Activated effector memory CD4-positive, alpha-beta T cell treated with anti-CD3 and anti-CD28 coated beads, Interleukin-2, amount 50 U/mL, for 16 hours (primary cell): ENCODE data around the gene CARNS1.

Source experiments
- DNase-seq: peaks from one replicate; pipeline ENCODE4 v3.0.0-alpha.2; 2020

The CARNS1 gene

DNA sequence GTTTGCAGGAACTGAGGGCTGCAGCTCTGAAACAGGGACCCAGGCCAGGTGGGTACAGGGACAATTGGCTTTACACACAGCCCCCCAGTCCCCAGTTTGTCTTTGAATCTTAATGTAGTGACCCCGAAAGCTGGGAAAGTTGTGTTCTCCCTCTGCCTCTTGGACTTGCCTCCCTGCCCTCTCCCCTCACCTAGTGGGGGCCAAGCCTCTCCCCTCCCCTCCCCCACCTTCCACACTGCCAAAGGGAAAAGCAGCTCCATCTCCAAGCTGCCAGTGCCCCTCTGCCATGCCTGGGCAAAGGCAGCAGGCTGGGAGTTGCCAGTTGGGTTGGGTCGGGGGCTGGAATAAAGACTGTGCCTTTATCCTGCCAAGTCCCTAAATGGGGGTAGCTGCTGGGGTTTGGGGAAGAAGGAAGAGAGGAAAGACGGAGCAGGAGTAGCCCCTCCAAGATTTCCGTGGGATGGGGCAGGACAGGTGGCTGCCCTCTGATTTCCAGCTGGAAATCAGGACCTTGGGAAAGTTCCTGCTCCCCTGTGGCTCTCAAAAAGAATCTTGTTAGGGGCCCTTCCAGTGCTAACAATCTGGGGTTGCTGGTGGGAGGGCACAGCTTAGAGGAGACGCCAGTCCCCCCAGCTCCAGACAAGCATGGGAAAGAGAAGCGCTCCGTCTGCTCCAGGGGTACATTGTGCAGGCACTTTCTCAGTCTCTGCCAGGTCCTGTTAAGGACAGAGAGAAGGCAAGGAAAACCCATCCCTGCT lies 39.2 kb upstream of the CARNS1 start:
- DNase-seq: no peak

DNA sequence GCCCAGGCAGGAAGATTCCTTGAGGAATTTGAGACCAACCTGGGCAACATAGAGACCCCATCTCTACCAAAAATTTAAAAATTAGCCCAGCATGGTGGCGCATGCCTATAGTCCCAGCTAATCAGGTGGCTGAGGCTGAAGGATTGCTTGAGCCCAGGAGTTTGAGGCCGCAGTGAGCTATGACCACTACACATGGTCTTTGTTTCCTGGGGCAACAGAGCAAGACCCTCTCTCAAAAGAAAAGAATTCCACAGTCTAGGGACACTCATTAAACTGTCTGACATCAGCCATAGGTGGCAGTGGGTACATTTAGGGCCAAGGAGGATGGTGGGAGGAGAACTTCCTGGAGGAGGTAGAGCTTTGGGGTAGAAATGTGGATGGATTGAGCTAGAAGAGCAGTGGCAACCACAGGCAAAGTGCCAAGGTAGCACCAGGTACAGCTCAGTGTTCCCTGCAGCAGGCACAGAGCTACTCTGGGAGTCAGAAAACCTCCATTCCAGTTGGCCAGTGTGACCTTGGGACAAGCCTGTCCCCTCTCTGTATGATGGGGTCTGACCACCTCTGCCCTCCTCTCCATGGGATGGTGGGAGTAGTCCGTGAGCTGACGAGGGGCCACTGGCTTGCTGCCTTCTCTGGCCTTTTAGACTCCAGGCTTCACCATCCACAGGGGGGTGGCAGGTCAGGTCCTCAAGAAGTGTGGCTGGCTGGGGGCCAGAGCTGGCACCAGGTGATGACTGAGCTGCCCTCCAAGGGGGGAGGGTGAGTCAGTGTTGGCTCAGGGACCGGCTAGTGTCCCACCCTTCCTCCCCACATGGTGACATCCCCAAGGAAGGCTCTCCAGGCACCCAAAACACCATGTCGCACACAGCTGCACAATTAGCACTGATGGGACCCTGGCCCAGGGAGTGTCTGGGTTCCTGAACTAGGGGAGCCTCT lies 38.3 kb upstream of the CARNS1 start:
- DNase-seq: no peak

DNA sequence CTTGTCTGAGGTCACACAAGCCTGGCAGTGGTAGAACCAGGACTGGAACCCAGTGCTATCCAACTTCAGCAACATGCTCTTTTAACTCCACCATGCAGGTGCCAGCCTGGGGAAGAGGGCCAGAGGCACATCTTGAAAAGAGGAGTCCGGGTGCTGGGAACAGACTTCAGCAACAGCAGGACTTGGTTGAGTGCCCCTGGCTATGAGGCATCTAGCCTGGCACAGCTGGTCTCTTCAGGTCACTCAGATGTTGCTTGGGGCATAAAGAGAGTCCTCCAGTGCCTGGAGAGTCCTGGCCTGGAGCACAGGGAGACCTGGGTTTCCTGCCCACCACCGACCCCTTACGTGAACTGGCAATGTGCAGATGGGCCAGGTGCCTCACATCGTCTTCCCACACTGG lies 36.9 kb upstream of the CARNS1 start:
- no peak for DNase-seq

DNA sequence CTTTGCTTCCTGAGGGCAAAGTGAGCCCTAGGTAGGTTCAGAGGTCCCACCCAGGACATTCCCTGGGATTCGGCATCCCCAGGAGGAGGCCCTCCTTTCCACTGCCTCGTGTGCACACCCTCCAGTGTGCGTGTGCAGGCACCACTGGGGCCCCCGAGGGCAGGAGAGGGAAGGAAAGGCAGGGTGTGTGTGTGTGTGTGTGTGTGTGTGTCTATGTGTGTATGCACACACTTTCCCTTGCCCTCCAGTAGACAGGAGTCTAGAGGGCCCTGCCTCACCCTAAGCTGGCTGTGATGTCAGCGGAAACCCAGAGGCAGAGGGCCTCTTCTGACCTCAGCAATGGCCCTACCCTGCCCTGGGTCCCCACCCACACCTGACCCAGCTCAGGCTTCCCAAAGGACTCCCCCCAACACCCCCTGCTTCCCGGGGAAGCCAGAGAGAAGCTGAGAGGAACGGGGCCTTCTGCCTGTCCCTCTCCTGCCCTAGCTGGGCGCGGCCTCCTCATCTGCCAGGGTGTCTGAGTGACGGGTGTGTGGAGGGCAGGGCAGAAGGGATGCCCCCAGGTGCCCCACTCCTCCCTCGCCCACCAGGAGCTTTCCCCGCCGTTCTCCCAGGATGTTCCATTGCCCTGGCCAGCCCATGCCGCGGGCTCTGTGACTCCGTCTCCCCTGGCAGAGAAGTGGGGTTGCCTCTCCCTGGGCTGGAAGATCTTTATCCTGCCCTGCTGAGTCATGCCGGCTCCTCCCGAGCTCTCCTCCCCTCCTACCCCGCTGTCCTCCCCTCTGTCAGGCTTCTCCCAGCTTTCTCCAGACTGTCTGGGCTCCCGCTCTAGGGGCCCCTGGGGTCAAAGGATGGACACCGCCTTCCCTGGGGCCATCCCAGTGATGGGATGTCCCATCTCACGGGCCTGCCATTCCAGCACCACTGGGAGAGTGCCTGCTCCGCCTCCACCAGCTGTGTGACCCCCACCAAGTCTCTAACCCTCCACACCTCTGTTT lies 36.1 kb upstream of the CARNS1 start:
- no peak for DNase-seq

DNA sequence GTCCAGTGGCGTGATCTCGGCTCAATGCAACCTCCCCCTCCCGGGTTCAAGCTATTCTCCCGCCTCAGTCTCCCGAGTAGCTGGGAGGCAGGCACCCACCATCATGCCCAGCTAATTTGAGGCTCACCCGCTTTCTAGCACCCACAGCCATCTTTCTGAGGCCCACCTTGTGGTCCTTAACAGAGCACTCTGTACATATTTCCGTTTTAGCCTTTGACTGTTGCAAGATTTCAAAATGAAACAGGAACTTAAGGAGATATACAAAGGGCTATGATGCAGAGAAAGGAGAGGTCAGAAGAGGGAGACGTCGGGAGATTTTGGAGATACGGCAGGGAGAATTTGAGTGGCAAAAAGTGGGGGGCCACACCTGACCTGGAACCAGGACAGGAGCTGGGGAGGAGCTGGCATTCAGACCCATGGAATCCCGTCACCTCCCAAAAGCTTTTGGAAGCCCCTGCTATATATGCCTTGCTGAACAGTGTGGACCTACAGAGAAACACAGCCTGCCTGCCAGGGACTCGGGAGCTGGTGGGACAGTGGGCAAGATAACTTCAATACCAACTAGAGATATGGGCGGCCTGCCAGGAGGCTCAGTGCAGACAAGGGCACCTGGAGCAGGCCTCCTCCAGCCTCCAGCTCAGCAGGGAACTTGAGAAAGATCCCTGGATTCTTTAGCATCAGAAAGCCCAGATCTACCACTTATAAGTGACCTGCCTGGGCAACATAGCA lies 34.1 kb upstream of the CARNS1 start:
- no peak for DNase-seq

DNA sequence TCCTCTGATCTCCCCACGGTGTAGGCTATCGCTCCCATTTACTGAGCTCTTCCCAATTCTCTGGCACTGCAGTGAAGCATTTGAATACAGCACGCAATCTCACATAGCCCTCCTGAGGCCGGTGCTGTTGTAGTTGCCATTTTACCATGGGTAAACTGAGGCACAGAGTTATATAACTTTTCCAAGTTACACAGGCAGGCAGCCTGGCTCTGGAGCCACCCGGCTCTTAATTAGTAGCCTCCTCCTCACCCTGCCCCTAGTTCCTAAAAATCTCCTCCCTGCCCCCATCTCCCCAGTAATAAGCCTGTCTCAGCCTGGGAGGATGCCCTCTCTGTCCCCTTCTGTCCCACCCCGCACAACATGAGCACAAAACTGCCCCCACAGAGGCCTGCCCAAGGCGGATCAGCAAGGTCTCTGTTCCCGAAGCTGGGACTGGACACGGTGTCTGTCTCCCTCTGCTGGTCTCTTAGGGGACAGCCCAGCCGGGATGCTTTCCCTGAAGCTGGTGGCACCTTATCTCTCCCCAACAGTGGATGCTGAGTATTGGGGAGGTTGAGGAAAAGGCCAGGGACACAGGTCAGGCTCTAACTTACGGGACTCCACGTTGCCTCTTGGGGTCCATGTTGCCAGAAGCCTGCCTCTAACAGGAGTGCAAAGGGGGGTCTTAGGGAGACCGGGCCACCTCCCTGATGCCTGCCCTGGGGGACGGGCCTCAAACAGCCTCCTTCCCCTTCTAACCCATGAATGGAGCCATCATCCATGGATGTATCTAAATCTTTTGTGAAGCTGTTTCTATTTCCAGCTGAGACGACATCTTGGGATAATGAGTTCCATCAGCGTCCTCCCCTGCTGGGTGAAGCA lies 33.0 kb upstream of the CARNS1 start:
- DNase-seq: peak; percentile 93

DNA sequence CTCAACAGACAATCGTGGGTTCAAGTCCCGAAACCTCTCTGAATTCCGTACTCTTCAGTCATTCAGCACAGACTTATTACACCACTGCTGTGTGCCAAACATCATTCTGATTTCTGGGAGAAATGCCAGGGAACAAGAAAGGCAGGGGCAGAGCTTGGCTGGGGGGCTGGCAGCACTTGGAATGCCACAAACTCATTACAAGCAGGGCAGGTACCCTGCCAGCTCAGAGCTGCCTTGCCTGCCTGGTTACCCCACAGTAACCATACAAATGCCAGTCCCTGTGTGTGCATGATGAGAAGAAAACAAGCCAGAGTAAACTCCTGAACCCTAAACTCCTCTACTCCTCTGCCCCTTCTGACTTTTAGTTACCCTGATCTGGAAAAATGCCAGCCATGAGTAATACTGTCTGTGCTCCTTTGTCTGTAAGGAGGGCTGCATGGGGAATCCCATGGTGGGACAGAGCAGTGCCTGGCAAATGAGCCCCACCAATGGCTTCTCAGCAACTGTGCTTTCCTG lies 30.6 kb upstream of the CARNS1 start:
- DNase-seq: no peak

DNA sequence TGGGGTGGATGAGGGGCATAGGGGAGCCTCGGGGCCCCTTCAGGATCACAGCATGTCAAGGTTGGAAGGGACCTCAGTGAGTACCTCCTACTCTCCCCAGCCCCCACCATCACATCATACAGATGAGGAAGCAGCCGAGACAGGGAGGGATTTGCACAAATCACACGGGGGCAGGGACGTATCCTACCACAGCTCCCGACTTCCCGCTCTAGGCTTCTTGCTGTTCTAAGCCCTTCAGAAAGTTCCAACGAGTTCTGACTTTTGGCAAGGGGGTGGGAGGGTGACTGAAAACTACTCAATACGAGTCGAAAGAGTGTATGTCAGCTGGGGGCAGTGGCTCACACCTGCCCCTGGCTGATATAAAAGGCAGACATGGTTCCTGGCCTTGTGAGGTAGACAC lies 28.4 kb upstream of the CARNS1 start:
- no peak for DNase-seq

DNA sequence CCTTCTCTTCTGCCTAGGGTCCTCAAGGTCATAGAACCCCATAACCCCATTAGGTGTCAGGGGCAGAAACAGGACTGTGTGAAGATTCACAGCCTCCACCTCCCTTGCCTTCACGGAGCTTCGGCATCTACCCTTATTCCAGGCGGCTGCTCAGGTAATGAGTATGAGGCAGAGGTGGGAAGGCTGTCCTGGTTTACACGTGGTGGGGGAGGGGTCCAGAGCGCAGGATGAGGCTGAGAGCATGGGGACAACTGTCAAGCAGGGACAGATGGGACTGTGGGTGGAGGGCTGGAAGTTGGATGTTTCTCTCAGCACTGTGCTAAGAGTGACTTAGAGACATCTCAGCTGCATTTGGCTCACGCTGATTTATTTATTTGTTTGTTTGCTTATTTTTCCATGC lies 28.0 kb upstream of the CARNS1 start:
- no peak for DNase-seq

DNA sequence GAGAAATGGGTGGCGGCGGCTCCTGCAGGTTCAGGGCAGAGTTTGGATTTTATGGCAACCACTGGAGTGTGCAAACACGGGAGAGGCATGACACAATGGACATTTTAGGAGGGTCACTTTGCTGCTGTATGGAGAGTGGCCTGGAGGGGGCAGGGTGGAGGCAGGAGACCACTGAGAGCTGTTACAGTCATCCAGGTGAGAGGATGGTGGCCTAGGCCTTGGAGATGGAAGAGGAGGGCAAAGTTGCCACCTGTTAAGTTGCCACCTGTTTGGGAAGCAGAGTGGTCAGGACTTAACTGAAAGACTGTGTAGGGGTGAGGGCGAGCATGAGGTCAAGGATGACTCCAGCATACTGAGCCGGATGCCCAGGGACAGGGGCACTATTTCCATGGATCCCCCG lies 26.0 kb upstream of the CARNS1 start:
- peak; percentile 83 for DNase-seq

DNA sequence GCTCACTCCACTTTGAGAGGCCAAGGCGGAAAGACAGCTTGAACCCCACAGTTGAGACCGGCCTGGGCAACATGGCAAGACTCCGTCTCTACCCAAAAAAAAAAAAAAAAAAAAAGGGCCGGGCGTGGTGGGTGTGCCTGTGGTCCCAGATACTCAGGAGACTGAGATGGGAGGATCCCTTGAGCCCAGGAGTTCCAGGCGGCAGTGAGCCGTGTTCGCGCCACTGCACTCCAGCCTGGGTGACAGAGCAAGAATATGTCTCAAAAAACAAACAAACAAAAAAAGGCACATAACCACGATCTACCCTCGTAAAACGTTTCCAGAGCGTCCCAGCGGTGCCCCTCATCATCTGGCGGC lies 24.6 kb upstream of the CARNS1 start:
- DNase-seq: no peak

DNA sequence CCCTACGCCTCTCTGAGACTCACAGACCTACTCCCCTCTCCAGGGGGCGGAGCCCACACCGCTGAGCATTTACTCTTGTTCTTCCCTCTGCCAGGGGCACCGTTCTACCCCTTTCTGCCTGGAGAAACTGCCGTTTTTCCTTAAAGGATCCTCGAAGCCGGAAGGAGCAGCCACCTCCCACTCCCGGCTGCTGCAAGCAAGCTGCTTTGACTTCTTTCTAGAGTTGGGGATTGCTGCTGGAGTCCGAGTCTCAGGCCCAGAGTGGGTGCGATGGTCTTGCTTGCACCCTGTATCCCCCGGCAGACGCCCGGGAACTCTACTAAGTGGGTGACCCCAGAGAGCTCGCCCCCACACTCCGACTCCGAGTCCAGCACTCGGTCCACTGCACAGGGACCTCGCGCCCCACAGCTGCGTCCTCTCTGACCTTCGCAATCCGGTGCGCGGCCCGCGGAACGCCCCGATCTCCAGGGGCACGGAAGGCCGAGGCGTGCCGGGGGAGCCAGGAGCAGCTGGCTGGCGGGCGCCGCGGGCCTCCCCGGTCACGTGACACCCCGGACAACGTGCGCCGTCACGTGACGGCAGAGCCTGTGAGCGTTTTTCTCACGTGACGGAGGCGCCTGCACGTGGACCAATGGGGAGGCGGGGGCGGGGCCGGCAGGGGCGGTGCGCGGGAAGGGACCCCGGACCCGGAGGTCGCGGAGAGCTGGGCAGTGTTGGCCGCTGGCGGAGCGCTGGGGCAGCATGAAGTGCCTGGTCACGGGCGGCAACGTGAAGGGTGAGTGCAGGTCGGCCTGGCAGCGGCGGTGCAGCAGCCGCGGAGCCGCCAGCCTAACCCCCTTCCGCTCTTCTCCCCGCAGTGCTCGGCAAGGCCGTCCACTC lies 23.9 kb upstream of the CARNS1 start, which contains the start of gene RAD9A:
TSS of gene RAD9A (plus strand) at position 683 of the 879 bp plus-strand sequence. CDS start at position 742, 59 bp downstream.
- peak; percentile 97 for DNase-seq

DNA sequence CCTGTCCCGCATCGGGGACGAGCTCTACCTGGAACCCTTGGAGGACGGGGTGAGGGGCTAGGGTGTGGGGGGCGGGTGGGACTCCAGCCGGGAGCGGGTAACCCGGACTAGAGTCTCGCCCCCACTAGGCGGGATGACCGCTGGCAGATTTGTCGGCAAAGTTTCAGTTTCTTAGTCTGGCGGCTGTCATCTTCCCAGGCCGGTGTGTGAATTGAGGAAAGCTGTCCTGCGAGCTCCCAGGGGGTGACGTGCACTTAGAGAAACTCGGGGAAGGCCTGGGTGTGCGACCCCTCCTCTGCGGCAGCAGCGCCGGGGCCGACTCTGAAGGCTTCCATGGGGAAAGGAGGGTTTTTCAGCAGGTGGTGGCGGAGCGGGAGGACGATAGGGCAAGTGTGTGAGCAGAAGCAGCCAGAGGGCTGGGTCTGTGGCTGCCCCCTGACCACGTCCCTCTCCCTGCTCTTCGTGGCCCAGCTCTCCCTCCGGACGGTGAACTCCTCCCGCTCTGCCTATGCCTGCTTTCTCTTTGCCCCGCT lies 23.2 kb upstream of the CARNS1 start:
- no peak for DNase-seq

DNA sequence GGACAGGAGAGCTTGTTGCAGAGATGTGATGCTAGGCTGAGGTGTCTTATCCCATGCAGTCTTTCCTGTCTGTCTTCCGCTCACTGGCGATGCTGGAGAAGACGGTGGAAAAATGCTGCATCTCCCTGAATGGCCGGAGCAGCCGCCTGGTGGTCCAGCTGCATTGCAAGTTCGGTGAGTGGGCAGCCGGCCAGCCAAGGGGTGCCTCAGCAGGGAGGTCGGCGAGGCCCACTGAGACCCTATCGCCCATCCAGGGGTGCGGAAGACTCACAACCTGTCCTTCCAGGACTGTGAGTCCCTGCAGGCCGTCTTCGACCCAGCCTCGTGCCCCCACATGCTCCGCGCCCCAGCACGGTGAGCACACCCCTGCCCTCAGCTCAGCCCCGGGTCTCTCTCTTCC lies 22.0 kb upstream of the CARNS1 start:
- DNase-seq: no peak

DNA sequence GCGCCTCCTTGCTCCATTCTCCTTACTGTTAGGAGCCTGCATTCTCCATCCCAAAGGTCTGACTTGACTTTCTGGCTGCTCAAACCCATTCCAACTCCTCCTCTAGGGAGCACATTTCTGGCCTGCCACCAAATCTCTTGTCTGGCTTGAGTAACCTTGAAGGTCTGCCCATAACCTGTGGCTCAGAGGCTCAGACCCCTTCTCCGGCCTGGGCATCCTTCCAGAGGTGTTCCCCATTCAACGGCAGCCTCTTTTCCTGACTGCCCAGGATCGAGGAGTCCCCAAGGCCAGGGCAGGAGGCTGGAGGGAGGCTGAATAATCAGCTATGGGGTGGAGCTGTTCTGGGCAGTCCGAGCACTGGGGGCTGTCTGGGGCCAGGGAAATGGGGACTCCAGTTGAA lies 21.5 kb upstream of the CARNS1 start:
- no peak for DNase-seq

DNA sequence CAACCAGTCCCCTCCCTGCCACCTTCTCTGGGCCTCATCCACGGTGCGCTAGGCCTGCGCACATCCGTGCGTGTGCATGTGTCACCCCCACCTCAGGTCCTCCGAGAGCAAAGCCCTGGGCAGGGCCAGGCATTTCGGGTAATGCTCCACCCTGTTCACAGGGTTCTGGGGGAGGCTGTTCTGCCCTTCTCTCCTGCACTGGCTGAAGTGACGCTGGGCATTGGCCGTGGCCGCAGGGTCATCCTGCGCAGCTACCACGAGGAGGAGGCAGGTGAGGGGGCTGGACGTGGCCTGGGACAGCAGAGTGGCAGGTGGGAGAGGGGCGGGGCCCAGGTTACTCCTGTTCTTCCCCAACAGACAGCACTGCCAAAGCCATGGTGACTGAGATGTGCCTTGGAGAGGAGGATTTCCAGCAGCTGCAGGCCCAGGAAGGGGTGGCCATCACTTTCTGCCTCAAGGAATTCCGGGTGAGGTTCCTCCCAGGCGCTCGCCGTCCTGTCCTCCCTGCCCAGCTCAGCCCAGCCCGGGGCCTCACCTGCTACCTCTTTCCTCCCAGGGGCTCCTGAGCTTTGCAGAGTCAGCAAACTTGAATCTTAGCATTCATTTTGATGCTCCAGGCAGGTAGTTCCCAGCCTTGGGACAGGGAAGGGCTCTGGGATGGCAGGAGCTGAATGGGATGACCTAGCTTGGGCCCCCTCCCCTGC lies 19.8 kb upstream of the CARNS1 start:
- no peak for DNase-seq

DNA sequence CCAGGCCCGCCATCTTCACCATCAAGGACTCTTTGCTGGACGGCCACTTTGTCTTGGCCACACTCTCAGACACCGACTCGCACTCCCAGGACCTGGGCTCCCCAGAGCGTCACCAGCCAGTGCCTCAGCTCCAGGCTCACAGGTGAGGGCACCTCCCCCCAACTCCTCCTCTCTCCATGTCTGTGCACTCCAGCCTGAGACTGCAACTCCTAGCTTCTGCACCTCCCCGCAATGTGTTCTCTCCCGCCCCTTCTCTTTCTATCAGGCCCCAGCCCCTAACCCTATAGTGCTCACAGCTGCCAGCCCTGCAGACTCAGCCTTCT lies 19.3 kb upstream of the CARNS1 start:
- DNase-seq: no peak

DNA sequence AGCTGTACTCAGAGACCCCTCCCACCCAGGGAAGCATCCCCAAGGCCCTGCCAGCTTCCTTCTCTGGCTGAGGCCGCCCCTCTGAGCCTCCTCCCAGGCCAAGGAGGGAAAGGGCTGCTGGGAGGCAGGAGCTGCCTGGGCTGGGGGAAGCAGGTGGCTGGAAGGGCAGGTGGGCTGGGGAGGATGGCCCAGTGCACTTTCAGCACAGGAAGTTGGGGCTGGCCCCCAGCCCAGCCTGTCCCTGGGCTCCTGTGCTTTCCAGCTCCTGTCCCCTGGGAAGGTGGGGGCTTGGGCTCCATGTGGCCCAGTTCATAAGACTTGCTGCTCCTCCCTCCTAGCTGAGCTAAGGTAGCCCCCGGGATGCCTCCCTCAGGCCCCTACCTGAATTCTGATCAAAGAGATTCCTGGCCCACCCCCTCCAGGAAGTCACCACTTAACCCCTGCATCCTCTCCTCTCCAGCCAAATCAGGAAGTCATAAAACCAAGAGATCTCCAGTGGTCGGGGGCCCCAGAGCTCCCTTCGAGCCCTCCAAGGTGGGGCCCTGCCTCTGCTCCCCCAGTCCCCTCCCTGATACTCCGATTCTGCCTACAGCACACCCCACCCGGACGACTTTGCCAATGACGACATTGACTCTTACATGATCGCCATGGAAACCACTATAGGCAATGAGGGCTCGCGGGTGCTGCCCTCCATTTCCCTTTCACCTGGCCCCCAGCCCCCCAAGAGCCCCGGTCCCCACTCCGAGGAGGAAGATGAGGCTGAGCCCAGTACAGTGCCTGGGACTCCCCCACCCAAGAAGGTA lies 18.7 kb upstream of the CARNS1 start:
- no peak for DNase-seq
